GM12801 (cell line): Measurements from ENCODE around the gene RPL5.

ENCODE experiments used
- CTCF ChIP-seq: IDR thresholded peaks from one replicate; pipeline ENCODE4 v1.5.1; 2011; ENCODE audit warnings: control low read depth; ENCODE audit not compliant: insufficient read length; ENCODE audit errors: extremely low read depth

Gene RPL5

GRCh38 chr1:92791487-92792066 is 40.3 kb upstream of the RPL5 start:
- no peak for TF ChIP-seq CTCF

DNA sequence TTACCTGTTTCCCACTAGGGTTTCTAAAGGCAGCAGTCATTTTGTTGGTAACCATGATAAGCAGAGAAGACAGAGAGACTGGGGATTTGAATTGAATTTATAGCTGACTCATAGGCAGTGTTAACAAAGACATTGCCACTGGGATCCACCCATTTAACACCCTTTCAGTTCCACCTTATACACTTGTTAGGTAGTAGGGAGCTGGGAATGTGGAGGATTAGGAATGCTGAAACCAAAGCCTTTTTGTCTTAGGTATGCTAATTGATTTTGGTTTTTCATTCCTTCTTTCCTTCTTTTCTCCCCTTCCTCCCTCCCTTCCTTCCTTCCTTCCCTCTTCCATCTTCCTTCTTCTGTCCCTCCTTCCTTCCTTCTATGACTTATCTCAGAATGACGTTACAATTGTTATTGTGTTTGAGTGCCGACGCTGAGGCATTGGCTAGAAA is 39.5 kb upstream of the RPL5 start:
- TF ChIP-seq CTCF, result no peak

DNA sequence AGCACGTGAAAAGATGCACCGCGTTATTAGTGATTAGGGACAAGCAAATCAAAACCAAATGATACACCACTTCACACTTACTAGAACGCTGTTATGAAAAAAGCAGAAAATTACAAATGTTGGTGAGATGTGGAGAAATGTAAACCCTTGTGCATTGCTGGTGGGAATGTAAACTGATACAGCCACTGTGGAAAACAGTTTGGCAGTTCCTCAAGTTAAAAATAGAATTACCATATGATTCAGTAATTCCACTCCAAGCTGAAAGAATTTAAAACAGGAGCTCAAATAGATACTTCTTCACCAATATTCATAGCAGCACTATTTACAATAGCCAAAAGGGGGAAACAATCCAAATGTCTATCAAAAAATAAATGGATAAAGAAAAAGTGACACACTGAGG is 36.7 kb upstream of the RPL5 start:
- no peak for TF ChIP-seq CTCF

DNA sequence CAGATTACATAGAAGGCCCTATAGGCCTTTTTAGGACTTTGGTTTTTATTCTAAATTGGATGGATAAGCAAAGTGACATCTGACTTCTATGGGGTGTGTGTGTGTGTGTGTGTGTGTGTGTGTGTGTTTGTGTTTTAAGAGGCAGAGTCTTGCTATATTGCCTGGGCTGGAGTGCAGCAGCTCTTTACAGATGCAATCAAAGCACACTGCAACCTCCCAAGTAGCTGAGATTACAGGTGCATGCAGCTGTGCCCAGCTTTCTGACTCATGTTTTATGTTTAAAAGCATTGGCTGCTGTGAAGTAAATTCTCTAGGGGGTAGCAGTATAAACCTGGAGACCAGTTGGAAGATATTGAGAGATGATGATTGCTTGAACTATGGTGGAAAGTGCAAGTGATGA is 34.5 kb upstream of the RPL5 start:
- TF ChIP-seq CTCF, result no peak

GRCh38 chr1:92797961-92798360 is 33.9 kb upstream of the RPL5 start:
- TF ChIP-seq CTCF, result no peak

DNA sequence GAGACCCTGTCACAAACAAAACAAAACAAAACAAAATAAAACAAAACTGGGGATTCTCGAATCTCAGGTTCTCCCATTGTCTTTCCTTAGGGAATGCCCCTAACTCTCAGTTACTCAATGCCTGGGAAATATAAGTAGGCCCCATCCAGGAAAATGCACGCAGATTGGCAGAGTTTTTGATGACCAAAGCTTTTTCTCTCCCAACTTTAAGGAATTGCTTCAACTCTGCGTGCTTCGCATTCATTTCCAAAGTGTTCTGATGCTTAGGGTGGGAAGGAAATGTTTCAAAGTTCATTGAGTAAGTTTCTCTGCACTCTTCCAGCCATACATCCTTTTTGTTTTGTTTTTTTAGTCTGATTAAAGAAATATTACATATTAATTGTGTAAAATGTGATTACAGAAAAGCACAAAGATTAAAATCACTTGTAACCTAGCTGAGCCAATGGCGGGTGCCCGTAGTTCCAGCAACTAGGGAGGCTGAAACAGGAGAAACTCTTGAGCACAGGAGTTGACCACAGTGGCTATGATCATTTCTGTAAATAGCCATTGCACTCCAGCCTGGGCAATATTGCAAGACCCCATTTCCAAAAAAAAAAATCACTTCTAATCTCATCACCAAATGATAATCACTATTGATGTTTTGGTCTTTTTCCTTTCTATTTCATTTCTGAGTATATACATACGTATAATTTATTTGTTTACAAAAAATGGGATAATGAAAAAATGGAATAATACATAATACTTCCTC is 28.5 kb upstream of the RPL5 start:
- TF ChIP-seq CTCF, result no peak

GRCh38 chr1:92804721-92805201 is 27.1 kb upstream of the RPL5 start:
- no peak for TF ChIP-seq CTCF
